IMR-90 (cell line): Measurements from ENCODE around the gene SPAG7. TPM values are rescaled to one million over a fixed set of nuclear protein-coding genes. Genes with fewer than 3 reads are reported as not detected.
A peak's percentile ranks its signal among the peaks of the same experiment; 100 is the strongest.

Experiments
- ATAC-seq: fragments of 200-7000 bp; cut with Tn5 transposase; 2 replicates; pipeline ENCODE4 v1.9.1; 2020; ENCODE audit warnings: low read depth, mild to moderate bottlenecking, moderate library complexity
- BruUV-seq: library from RNA; stranded (reverse); fragments of 400-500 nt; replicated peaks from 2 replicates; lab custom pipeline; 2021; lab: Mats Ljungman, UMichigan
- CTCF ChIA-PET: fragments of 300-600 bp; formaldehyde crosslinking; extraction: SDS; loops from one replicate; lab custom pipeline; 2021; ENCODE audit warnings: antibody characterized with exemption; lab: Yijun Ruan, JAX
- POLR2A ChIA-PET: fragments of 300-600 bp; sonication (Branson Sonifier 250); formaldehyde crosslinking; loops from one replicate; lab custom pipeline; 2022; ENCODE audit warnings: antibody characterized with exemption; ENCODE audit not compliant: unreplicated experiment; lab: Charles Lee
- DNase-seq: peaks from one replicate; pipeline ENCODE4 v3.0.0; 2013
- H2AFZ ChIP-seq: replicated peaks from 2 replicates; pipeline ENCODE3; 2013; ENCODE audit warnings: low read length, mild to moderate bottlenecking; ENCODE audit not compliant: poor library complexity
- H2AK5ac ChIP-seq: 2 replicates; pipeline ENCODE4 v1.6.1; 2013; ENCODE audit warnings: low read depth, low read length, inconsistent platforms
- H2AK9ac ChIP-seq: replicated peaks from 2 replicates; pipeline ENCODE3; 2013; ENCODE audit warnings: mild to moderate bottlenecking, low read depth, low read length, moderate library complexity; ENCODE audit not compliant: poor library complexity
- H2BK120ac ChIP-seq: 2 replicates; pipeline ENCODE4 v1.6.1; 2013; ENCODE audit warnings: low read depth, low read length, inconsistent platforms
- H2BK15ac ChIP-seq: 3 replicates; pipeline ENCODE4 v1.6.1; 2013; ENCODE audit warnings: low read depth, low read length, inconsistent platforms
- H2BK20ac ChIP-seq: 2 replicates; pipeline ENCODE4 v1.6.1; 2013; ENCODE audit warnings: low read depth, mild to moderate bottlenecking, inconsistent platforms, low read length, moderate library complexity
- H2BK5ac ChIP-seq: 2 replicates; pipeline ENCODE4 v1.6.1; 2013; ENCODE audit warnings: mild to moderate bottlenecking, low read depth, low read length, inconsistent platforms; ENCODE audit not compliant: poor library complexity, severe bottlenecking
- H3K14ac ChIP-seq: replicated peaks from 2 replicates; pipeline ENCODE4 v1.6.1; 2013; ENCODE audit warnings: low read depth, low read length, inconsistent platforms
- H3K18ac ChIP-seq: 2 replicates; pipeline ENCODE4 v1.6.1; 2013; ENCODE audit warnings: low read depth, low read length, control low read depth
- H3K23ac ChIP-seq: 2 replicates; pipeline ENCODE4 v1.6.1; 2013; ENCODE audit warnings: low read depth, low read length, inconsistent platforms
- H3K27ac ChIP-seq: 2 replicates; pipeline ENCODE4 v1.5.1; 2013; ENCODE audit warnings: mild to moderate bottlenecking, control low read depth, low read length; ENCODE audit not compliant: insufficient read depth
- H3K27me3 ChIP-seq: 2 replicates; pipeline ENCODE4 v1.6.1; 2013; ENCODE audit warnings: low read length; ENCODE audit not compliant: control insufficient read depth, insufficient read depth
- H3K36me3 ChIP-seq: 2 replicates; pipeline ENCODE4 v1.6.1; 2013; ENCODE audit warnings: low read length, mixed read lengths; ENCODE audit not compliant: control insufficient read depth, insufficient read depth
- H3K4ac ChIP-seq: 2 replicates; pipeline ENCODE4 v1.6.1; 2013; ENCODE audit warnings: low read depth, low read length, inconsistent platforms
- H3K4me1 ChIP-seq: 2 replicates; pipeline ENCODE4 v1.6.1; 2013; ENCODE audit warnings: low read length, mixed read lengths; ENCODE audit not compliant: control insufficient read depth, insufficient read depth
- H3K4me2 ChIP-seq: 2 replicates; pipeline ENCODE4 v1.6.1; 2013; ENCODE audit warnings: low read depth, mild to moderate bottlenecking, control low read depth, low read length, moderate library complexity
- H3K4me3 ChIP-seq: 2 replicates; pipeline ENCODE4 v1.5.1; 2013; ENCODE audit warnings: low read depth, mild to moderate bottlenecking, control low read depth, low read length, moderate library complexity; ENCODE audit not compliant: insufficient read depth
- H3K56ac ChIP-seq: 2 replicates; pipeline ENCODE4 v1.6.1; 2013; ENCODE audit warnings: low read length, inconsistent platforms; ENCODE audit not compliant: insufficient read depth; ENCODE audit errors: extremely low read depth
- H3K79me1 ChIP-seq, 2 experiments: 2 replicates each; pipeline ENCODE4 v1.6.1; 2013; ENCODE audit warnings: low read length in 2 of 2, inconsistent platforms in 1 of 2, low read depth in 1 of 2
- H3K9ac ChIP-seq: 2 replicates; pipeline ENCODE4 v1.6.1; 2013; ENCODE audit warnings: low read depth, low read length, control low read depth
- H3K9me1 ChIP-seq: 2 replicates; pipeline ENCODE4 v1.6.1; 2013; ENCODE audit warnings: low read length, inconsistent platforms; ENCODE audit not compliant: insufficient read depth
- H3K9me3 ChIP-seq: 2 replicates; pipeline ENCODE4 v1.6.1; 2013; ENCODE audit warnings: low read length; ENCODE audit not compliant: control insufficient read depth, insufficient read depth
- H4K20me1 ChIP-seq: 2 replicates; pipeline ENCODE4 v1.6.1; 2013; ENCODE audit warnings: low read length, inconsistent platforms; ENCODE audit not compliant: insufficient read depth
- H4K5ac ChIP-seq: 2 replicates; pipeline ENCODE4 v1.6.1; 2013; ENCODE audit warnings: mild to moderate bottlenecking, low read depth, low read length, control low read depth
- H4K8ac ChIP-seq, 2 experiments: 2 replicates each; pipeline ENCODE4 v1.6.1; 2013; ENCODE audit warnings: low read depth in 2 of 2, low read length in 2 of 2, control low read depth in 1 of 2, inconsistent platforms in 1 of 2
- H4K91ac ChIP-seq: 2 replicates; pipeline ENCODE4 v1.6.1; 2013; ENCODE audit warnings: low read depth, low read length, inconsistent platforms; ENCODE audit not compliant: insufficient read depth
- POLR2A ChIP-seq: IDR thresholded peaks from 2 replicates; pipeline ENCODE4 v1.6.1; 2012; ENCODE audit warnings: mild to moderate bottlenecking, low read depth, low read length
- WGBS, 2 experiments: methylation state at CpG; one replicate each; pipeline versions ENCODE4 v1.1.5 to v1.1.7; 2013; ENCODE audit warnings: missing lambda C conversion rate in 2 of 2; ENCODE audit not compliant: insufficient read length in 1 of 2; ENCODE audit errors: extremely low coverage in 2 of 2; 5-methylcytosine and 5-hydroxymethylcytosine counted together
- dilution Hi-C: fragments of 300-500 bp; cut with HindIII; formaldehyde crosslinking; loops from one replicate; pipeline ENCODE4 v1.14.3; 2018; ENCODE audit warnings: low sequenced_read_pairs; ENCODE audit not compliant: unreplicated experiment
- in situ Hi-C: fragments of 300-500 bp; cut with MboI; formaldehyde crosslinking; loops from 3 replicates; pipeline ENCODE4 v1.14.3; 2019; ENCODE audit warnings: low sequenced_read_pairs, inconsistent platforms, mixed read lengths
- intact Hi-C: fragments of 100-400 bp; cut with micrococcal nuclease; formaldehyde crosslinking; loops from 2 replicates; pipeline ENCODE4 v1.10.0; 2022
- polyA plus RNA-seq, 3 experiments: library from polyadenylated mRNA; depleted of rRNA; stranded (reverse); fragments of >200 nt; gene quantifications; 2 replicates each; pipeline ENCODE4 v1.2.3, GENCODE V29; 2012; ENCODE audit warnings: low replicate concordance in 1 of 3
- total RNA-seq: library from RNA; depleted of rRNA; stranded (reverse); fragments of >200 nt; gene quantifications from 2 replicates; pipeline ENCODE4 v1.2.3, GENCODE V29; 2012
- TF ChIP-seq, protein P1 (sequence below): conservative IDR thresholded peaks from 2 replicates; pipeline ENCODE4 v1.5.1; 2012; ENCODE audit warnings: mild to moderate bottlenecking, low read depth, low read length, improper control_type of control experiment

Gene SPAG7
- total and polyA plus RNA-seq, 2 of the 4 experiments (the other 2 are of a cell fraction), result 50.2 to 108 TPM

DNA sequence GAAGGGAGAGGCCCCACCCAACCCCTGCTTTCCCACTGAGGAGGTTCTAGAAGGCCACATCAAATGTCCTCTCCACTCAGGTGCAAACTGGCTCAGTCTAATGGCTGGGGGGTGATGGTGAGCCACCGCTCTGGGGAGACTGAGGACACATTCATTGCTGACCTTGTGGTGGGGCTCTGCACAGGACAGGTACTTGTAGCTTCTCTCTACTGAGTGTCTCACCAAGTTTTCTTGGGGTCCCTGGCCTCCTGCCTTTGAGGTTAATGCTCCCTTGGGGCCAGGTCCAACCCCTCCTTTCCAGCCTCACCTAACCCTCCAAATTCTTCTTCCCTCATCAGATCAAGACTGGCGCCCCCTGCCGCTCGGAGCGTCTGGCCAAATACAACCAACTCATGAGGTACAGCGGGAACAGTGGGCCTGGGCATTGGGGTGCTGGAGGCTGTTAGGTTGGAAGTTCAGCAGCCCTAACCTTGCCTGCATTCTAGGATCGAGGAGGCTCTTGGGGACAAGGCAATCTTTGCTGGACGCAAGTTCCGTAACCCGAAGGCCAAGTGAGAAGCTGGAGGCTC, 11.0 kb downstream of the SPAG7 start:
- TF ChIP-seq POLR2A, result no peak
- TF ChIP-seq, protein P1, sequence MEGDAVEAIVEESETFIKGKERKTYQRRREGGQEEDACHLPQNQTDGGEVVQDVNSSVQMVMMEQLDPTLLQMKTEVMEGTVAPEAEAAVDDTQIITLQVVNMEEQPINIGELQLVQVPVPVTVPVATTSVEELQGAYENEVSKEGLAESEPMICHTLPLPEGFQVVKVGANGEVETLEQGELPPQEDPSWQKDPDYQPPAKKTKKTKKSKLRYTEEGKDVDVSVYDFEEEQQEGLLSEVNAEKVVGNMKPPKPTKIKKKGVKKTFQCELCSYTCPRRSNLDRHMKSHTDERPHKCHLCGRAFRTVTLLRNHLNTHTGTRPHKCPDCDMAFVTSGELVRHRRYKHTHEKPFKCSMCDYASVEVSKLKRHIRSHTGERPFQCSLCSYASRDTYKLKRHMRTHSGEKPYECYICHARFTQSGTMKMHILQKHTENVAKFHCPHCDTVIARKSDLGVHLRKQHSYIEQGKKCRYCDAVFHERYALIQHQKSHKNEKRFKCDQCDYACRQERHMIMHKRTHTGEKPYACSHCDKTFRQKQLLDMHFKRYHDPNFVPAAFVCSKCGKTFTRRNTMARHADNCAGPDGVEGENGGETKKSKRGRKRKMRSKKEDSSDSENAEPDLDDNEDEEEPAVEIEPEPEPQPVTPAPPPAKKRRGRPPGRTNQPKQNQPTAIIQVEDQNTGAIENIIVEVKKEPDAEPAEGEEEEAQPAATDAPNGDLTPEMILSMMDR, result peak; percentile 10; the same call in 1 of the 2 replicates
- DNase-seq, result no peak
- Histone ChIP-seq H3K27me3 (no peaks in the 10 kb centered on the region), H3K4ac (no peak overlapping the region), H3K9ac (no peak overlapping the region), H3K4me1 (peaks cover 15% of the 10 kb centered on the region), H3K18ac (no peak overlapping the region), H2BK5ac (no peak overlapping the region), H4K5ac (no peak overlapping the region), H2BK120ac (no peak overlapping the region), H4K20me1 (no peaks in the 10 kb centered on the region), H3K79me1 (peaks cover 5 to 20% of the 10 kb centered on the region in 2 experiments; a peak in 3 of 4 replicates), H2BK15ac (no peak overlapping the region), H2AK9ac (peak overlapping the region; percentile 50), H3K9me1 (peaks cover 15% of the 10 kb centered on the region; the same call in 1 of the 2 replicates), H3K4me2 (no peak overlapping the region), H3K23ac (no peak overlapping the region), H4K91ac (no peak overlapping the region), H4K8ac (no peak overlapping the region), H3K27ac (no peak overlapping the region), H3K36me3 (peaks cover 18% of the 10 kb centered on the region), H2BK20ac (no peak overlapping the region), H3K56ac (no peak overlapping the region), H3K4me3 (no peak overlapping the region), H2AFZ (no peak overlapping the region), H3K14ac (no peak overlapping the region), H3K9me3 (no peaks in the 10 kb centered on the region), H2AK5ac (no peak overlapping the region)
- dilution Hi-C loops (no loop called here), in situ Hi-C loops (no loop called here), intact Hi-C loops (no loop called here)
- CTCF ChIA-PET, result no interaction called here
- ATAC-seq, result no peak
- POLR2A ChIA-PET, result no interaction called here
- BruUV-seq, result no TSS peak
- WGBS, 2 experiments, result 100% methylated on average over 3 of the region's 10 CpGs; no CpG with 5 or more reads in 1 of the 2 experiments
